DND-41 (cell line): ENCODE data around the gene ADD1.

Experiments used
- ATAC-seq: fragments of 200-7000 bp; cut with Tn5 transposase; 3 replicates; pipeline ENCODE4 v1.9.1; 2021; ENCODE audit warnings: low read depth; ENCODE audit not compliant: insufficient read depth
- DNase-seq: peaks from one replicate; pipeline ENCODE4 v3.0.0-alpha.2; 2020
- H2AFZ ChIP-seq: 2 replicates; pipeline ENCODE4 v1.6.0; 2012; ENCODE audit warnings: low read depth, low read length
- H3K27ac ChIP-seq: 2 replicates; pipeline ENCODE4 v1.5.1; 2012; ENCODE audit warnings: low read length, inconsistent platforms
- H3K27me3 ChIP-seq: fragments of 200-600 bp; sonication (generic); 2 replicates; pipeline ENCODE4 v1.6.0; 2012; ENCODE audit warnings: low read length, mild to moderate bottlenecking, inconsistent platforms; ENCODE audit not compliant: insufficient read depth, poor library complexity
- H3K36me3 ChIP-seq: 2 replicates; pipeline ENCODE4 v1.5.1; 2012; ENCODE audit warnings: low read length, inconsistent platforms; ENCODE audit not compliant: insufficient read depth
- H3K4me1 ChIP-seq: 2 replicates; pipeline ENCODE4 v1.5.1; 2012; ENCODE audit warnings: mild to moderate bottlenecking, low read length; ENCODE audit not compliant: insufficient read depth
- H3K4me2 ChIP-seq: 2 replicates; pipeline ENCODE4 v1.6.0; 2012; ENCODE audit warnings: mild to moderate bottlenecking, moderate library complexity, low read length, inconsistent platforms; ENCODE audit not compliant: insufficient read depth
- H3K4me3 ChIP-seq, 2 experiments: fragments of 200-600 bp in 1 of 2; shearing (Covaris generic) in 1 of 2; 2 replicates each; pipeline ENCODE4 v1.5.1; 2012 to 2016; ENCODE audit warnings: inconsistent platforms in 2 of 2, low read length in 2 of 2, mild to moderate bottlenecking in 2 of 2, low read depth in 1 of 2, moderate library complexity in 1 of 2
- H3K79me2 ChIP-seq: 2 replicates; pipeline ENCODE4 v1.6.0; 2012; ENCODE audit warnings: low read length, inconsistent platforms; ENCODE audit not compliant: insufficient read depth
- H3K9ac ChIP-seq: 2 replicates; pipeline ENCODE4 v1.6.0; 2012; ENCODE audit warnings: low read depth, mild to moderate bottlenecking, inconsistent platforms, low read length, moderate library complexity
- H3K9me3 ChIP-seq: 2 replicates; pipeline ENCODE4 v1.5.1; 2012; ENCODE audit warnings: low read length, moderate library complexity, mild to moderate bottlenecking, inconsistent platforms; ENCODE audit not compliant: insufficient read depth, severe bottlenecking
- H4K20me1 ChIP-seq: 2 replicates; pipeline ENCODE4 v1.6.0; 2012; ENCODE audit warnings: low read length; ENCODE audit not compliant: insufficient read depth
- EZH2 ChIP-seq: IDR thresholded peaks from 3 replicates; pipeline ENCODE4 v1.6.1; 2012; ENCODE audit warnings: borderline replicate concordance, low read depth, mild to moderate bottlenecking, moderate library complexity, low read length, inconsistent platforms; ENCODE audit not compliant: severe bottlenecking
- TF ChIP-seq, protein P1 (sequence below): IDR thresholded peaks from 2 replicates; pipeline ENCODE4 v1.5.1; 2012; ENCODE audit warnings: borderline replicate concordance, low read length, moderate library complexity, mild to moderate bottlenecking; ENCODE audit not compliant: poor library complexity, severe bottlenecking; ENCODE audit errors: extremely low read depth

ADD1 gene

GRCh38 chr4:2977211-2978088, 133.8 kb downstream of the ADD1 start:
- H3K36me3 ChIP-seq = no peaks in the 10 kb centered on the region
- H3K4me1 ChIP-seq = no peaks in the 10 kb centered on the region
- ATAC-seq (no peak), DNase-seq (no peak)
- H3K79me2 ChIP-seq = no peaks in the 10 kb centered on the region
- peaks cover 21% of the 10 kb centered on the region for H3K9me3 ChIP-seq
- no peak overlapping the region for H3K4me2 ChIP-seq
- H3K27ac ChIP-seq = no peak overlapping the region
- TF ChIP-seq EZH2 = no peak
- TF ChIP-seq, protein P1, sequence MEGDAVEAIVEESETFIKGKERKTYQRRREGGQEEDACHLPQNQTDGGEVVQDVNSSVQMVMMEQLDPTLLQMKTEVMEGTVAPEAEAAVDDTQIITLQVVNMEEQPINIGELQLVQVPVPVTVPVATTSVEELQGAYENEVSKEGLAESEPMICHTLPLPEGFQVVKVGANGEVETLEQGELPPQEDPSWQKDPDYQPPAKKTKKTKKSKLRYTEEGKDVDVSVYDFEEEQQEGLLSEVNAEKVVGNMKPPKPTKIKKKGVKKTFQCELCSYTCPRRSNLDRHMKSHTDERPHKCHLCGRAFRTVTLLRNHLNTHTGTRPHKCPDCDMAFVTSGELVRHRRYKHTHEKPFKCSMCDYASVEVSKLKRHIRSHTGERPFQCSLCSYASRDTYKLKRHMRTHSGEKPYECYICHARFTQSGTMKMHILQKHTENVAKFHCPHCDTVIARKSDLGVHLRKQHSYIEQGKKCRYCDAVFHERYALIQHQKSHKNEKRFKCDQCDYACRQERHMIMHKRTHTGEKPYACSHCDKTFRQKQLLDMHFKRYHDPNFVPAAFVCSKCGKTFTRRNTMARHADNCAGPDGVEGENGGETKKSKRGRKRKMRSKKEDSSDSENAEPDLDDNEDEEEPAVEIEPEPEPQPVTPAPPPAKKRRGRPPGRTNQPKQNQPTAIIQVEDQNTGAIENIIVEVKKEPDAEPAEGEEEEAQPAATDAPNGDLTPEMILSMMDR = no peak
- H4K20me1 ChIP-seq = no peaks in the 10 kb centered on the region
- no peaks in the 10 kb centered on the region for H3K27me3 ChIP-seq
- no peak overlapping the region for H3K9ac ChIP-seq
- H3K4me3 ChIP-seq = no peak overlapping the region
- no peak overlapping the region for H2AFZ ChIP-seq
